Measurements from ENCODE around the gene CDIPT.
A peak's percentile ranks its signal among the peaks of the same experiment; 100 is the strongest.

The CDIPT gene

DNA sequence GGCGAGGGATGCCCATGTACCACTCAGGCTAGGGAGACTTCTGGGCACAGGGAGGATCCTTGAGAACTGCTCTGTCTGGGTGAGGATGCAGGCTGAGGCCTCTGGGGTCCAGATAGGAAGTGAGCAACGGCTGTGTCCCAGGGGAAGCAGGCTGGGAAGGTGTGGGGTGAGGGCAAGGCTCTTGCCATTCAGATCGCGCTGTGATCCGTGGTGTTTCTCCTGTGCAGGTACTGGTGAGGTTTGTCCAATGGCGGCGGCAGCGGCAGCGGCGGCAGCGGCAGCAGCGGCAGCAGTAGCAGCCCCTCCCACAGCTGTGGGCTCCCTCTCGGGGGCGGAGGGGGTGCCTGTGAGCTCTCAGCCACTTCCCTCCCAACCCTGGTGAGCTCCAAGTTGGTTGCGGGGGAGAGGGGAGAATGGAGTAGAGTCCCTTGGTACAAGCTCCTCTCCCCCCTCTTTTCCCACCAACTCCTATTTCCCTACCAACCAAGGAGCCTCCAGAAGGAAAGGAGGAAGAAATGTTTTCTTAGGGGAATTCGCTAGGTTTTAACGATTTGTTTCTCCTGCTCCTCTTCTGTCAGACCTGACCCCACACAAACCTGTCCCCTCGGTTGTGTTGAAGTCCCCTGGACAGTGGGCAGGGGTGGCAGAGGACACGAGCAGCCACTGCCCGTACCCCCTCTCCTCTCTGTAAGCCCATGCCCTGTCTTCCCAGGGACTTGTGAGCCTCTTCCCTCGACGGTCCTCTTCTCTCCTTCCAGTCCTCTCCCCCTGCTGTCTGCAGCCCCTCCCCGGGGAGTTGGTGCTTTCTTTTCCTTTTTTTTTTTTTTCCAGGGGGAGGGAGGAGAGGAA, 53.0 kb downstream of the CDIPT start:
- peak; percentile 61 for DNase-seq

DNA sequence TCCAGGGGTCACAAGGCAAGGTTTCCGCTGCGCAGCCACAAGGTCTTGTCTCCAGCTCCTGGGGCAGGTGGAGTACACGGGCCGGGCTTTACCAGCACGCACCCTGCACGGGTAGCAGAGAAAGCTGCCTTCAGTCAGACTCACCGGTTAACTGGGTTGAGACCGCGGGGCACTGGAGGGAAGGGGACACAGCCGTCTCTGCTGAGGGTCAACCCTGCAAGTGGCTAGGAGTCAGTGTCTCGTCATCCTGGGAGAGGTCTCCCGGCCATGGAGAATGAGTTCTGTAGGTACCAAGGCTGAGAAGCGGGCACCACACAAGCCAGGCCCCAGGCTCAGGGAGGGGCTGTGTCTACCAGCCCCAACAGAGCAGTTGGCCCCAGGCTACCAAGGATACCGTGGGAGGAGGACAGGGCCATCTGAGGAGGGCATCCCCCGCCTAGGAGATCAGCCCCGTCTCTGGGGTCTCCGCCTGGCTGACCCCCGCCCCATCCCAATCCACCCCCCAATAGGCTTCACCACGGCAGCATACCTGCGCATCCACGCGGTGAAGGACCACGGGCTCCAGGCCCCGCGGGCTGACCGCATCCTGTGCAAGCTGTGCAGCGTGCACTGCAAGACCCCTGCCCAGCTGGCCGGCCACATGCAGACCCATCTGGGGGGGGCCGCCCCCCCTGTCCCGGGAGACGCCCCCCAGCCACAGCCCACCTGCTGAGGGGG, 53.8 kb downstream of the CDIPT start:
- no peak for DNase-seq
